T-helper 2 cell treated with Interferon-gamma antibody and Interleukin-4, amounts not matched to agents 100 ng/mL and 5 ng/mL, for 36 hours (primary cell): ENCODE results near the gene SULT2B1. TPM values are rescaled to one million over a fixed set of nuclear protein-coding genes. Genes with fewer than 3 reads are reported as not detected.
"Not testable (repeated sequence)": the region's sequence is repeated elsewhere in the genome, so short reads cannot be mapped to it uniquely, and the experiment has no call there.

Experiments
- intact Hi-C: fragments of 100-400 bp; cut with micrococcal nuclease; formaldehyde crosslinking; loops from one replicate; pipeline ENCODE4 v1.15.1; 2023
- total RNA-seq: library from RNA; stranded (reverse); gene quantifications from 2 replicates; pipeline ENCODE4 v1.2.3, GENCODE V29; 2022

The SULT2B1 gene
- total RNA-seq, 1 donor from 2014 or later, result 0.16 TPM

DNA sequence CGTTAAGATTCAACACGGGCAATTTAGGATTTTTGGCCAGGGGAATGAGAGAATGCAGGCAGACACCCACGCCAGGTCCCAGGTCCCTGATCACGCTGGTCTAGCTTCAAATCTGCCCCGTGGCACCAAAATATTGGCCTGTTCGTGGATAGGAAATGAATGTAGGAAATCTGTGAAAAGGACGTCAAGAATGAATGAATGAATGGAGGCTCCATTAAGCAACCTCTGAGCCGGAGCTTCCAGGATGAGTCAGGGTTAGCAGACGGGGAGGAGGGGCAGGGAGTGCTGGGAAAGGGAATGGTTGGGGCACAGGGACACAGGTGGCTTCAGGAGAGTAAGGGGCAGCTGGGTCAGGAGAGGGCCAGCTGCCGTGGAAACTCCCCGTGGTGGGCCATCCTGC lies 4.2 kb downstream of the SULT2B1 start:
- intact Hi-C loops, result no loop called here

DNA sequence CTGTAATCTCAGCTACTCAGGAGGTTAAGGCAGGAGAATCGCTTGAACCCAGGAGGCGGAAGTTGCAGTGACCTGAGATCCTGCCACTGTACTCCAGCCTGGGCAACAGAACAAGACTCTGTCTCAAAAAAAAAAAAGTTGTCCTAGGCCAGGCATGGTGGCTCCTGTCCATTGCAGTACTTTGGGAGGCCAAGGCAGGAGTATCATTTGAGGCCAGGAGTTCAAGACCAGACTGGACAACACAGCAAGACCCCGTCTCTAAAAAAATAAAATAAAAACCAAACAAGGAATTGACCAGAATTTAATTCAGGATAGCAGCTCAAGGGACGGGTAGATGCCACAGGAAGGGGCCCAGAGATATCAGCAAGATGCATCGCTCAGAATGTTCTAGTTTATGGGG lies 4.9 kb downstream of the SULT2B1 start:
- intact Hi-C loops, result no loop called here

DNA sequence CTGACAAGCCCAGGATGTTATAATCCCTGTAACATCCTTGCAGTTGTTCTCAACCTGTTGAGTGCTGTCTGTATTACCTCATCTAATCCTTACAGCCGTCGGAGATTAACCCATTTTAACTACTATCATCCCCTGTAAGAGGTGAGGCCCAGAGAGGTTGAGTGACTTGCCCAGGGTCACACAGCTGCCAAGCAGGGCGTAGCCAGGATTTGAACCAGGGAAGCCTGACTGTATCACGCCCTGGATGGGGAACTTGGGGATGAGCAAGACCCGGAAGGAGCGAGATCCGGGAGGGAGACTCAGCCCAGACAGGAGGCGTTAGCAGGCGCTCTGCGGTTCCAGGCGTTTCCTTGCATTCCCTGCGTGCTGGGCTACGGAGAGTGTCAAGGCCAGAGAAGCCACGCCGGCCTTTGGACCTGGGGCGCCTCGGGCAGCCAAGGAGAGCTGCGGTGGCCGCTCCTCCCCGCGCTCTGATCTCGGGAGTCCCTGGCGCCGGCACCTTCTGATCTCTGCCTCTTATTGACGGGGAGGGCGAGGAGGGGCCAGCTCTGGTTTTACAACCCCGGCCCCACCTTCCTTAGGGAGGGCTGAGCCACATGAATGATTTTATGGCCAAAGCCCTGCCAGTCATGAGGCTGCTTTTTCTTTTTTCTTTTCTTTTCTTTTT lies 6.2 kb downstream of the SULT2B1 start:
- intact Hi-C loops, result no loop called here

DNA sequence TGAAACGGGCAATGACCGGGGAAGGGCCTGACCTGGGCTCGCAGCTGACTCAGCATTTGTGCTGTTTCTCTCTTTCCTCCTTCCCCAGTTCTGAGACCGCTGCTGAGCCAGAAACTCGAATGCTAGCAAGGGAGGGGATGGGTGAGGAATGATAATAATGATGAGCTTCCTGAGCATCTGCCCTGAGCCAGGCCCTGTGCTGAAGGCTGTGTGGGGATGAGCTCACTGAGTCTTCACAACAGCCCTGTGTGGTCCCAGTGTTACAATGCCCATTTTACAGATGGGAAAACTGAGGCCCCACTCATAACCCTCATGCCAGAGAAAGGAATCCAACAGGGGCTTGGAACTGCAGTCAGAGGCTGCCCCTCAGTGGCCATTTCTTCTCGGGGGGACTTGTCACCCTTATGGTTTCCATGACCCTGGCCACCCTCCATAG lies 8.1 kb downstream of the SULT2B1 start:
- intact Hi-C loops, result no loop called here

DNA sequence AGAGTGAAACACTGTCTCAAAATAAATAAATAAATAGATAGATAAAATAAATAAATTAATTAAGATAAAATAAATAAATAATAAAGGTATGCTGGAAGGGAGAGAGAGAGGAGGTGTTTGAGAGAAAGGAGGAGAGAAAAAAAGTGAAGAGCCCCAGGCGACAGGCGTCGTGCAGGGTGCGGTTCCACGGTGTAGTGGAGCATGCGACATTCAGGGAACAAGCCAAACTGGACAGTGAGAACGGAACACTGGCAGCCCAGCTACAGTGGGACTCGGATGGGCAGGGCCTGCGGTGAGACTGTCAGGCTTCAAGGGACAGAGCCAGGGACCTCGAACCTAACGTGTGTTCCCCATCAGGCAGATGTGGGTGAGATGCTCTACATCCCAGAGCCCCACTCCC lies 9.4 kb downstream of the SULT2B1 start:
- intact Hi-C loops, result no loop called here

DNA sequence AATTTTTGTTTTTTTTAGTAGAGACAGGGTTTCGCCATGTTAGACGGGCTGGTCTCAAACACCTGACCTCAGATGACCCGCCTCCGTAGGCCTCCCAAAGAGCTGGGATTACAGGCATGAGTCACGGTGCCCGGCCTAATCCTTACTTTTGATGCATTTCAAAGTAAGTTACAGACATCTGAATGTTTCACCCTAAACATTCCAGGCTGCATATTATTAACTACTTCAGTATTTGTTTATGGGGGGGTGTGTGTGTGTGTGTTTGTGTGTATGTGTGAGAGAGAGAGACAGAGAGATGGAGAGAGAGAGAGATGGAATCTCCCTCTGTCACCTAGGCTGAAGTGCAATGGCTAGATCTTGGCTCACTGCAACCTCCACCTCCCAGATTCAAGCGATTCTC lies 13.1 kb downstream of the SULT2B1 start:
- intact Hi-C loops, result no loop called here

DNA sequence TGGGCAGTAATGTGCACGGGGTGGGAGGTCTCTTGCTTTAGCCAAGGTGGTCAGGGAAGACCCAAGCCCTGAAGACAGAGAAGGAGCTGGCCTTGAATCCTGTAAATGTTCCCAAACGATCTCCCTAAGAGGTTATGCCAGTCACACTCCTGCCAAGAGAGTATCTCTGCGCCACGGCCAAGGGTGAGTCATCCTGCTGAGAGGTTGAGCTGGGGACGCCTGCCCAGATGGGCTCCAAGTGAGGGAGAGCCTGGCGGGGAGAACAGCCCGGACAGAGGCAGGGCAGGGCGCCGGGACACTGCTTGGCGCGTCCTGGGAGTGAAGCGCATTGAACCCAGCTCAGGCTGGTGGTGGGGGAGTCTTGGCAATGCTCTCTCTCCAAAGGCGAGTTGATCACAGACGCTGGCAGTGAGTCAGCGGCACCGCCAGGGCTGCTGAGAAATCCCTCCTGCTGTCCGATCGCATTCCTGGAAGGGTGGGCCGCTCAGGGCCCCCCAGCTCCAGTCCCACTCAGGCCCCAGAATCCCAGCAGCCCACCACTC lies 16.4 kb downstream of the SULT2B1 start:
- intact Hi-C loops, result no loop called here

DNA sequence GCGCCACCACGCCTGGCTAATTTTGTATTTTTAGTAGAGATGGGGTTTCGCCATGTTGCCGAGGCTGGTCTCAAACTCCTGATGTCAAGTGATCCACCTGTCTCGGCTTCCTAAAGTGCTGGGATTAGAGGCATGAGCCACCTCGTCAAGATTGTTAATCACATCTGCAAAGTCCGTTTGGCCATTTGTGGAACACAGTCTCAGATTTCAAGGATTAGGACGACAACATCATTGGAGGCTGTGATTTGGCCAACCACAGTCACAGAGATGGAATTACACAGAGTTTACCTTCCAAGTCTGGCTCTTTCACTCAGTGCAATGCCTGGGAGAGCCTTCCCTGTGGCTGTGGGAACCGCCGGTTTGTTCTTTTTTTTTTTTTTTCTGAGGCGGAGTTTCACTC lies 17.8 kb downstream of the SULT2B1 start:
- intact Hi-C loops, result no loop called here

DNA sequence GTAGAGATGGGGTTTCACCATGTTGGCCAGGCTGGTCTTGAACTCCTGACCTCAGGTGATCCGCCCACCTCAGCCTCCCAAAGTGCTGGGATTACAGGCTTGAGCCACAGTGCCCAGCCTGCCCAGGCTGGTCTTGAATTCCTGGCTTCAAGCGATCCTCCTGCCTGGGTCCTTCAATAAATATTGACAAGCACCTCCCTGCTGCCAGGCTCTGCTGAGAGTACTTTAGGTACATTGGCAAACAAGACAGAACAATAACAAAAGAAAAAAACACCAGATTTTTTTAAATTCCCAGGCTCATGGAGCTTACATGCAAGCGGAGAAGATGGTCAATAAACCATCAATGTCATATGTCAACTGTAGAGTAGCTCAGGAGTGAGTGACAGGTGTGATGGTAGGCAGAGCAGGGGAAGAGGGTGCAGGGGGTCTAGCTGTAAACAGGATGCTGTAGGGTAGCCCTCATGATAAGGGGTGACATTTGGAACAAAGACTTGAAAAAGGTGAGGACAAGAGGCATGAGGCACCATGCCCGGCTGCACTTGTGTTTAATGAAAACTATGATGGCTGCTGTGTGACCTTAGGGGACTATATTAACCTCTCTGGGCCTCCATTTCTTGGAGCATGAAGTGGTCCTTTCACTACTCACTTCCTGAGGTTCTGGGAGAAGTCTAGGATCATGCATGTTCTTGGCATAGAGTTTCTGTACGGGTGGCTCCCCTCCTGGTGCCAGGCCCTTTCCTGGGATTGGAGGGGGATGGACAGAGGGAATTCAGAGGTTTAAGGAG lies 19.6 kb downstream of the SULT2B1 start:
- intact Hi-C loops, result no loop called here

DNA sequence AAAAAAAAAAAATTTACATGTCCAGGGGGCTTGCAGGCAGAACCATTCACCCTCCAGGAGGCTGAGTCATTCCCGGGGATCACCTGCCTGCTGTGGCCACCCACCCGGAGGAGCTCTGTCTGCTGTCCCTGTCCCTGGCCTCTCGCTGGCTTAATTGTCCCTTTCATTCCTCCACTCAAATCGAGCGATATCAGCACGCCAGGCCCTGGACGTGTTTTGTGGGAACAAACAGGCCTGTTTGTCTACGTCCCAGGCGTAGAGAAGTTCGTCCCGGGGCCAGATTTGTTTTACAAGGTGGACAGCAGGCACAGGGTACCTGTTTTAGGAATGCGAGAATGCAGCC lies 21.2 kb downstream of the SULT2B1 start:
- intact Hi-C loops, result no loop called here

DNA sequence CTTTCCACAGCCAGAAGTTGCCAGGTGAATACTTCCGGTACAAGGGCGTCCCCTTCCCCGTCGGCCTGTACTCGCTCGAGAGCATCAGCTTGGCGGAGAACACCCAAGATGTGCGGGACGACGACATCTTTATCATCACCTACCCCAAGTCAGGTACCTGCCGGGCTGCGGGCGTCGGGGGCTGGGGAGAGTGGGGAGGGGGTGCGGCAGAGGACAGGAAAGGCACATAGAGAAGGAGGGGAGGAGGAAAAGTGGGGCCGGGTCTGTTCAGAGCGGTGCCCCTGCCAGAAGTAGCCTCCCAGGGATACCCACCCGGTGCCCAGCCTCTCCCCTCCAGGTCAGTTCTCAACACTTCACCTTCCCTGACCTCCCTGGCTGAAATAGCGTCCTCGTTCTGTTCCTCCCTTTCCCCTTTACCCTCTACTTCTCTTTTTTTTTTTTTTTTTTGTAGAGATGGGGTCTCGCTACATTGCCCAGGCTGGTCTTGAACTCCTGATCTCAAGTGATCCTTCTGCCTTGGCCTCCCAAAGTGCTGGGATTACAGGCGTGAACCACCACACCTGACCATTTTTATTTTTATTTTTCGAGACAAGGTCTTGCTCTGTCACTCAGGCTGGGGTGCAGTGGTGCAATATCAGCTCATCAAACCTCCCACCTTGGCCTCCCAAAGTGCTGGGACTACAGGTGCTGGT lies 24.1 kb downstream of the SULT2B1 start:
- intact Hi-C loops, result no loop called here

DNA sequence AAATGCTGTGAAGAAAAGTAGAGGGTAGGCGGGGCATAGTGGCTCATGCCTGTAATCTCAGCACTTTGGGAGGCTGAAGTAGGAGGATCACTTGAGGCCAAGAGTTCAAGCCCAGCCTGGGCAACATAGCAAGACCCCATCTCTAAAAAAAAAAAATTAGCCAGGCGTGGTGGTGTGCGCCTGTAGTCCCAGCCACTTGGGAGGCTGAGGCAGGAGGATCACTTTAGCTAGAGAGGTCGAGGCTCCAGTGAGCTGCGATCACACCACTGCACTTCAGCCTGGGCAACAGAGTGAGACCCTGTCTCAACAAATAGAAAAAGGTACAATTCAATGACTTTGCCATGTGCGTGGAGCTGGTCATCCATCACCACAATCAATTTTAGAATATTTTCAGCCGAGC lies 25.9 kb downstream of the SULT2B1 start:
- intact Hi-C loops, result not testable (repeated sequence)

DNA sequence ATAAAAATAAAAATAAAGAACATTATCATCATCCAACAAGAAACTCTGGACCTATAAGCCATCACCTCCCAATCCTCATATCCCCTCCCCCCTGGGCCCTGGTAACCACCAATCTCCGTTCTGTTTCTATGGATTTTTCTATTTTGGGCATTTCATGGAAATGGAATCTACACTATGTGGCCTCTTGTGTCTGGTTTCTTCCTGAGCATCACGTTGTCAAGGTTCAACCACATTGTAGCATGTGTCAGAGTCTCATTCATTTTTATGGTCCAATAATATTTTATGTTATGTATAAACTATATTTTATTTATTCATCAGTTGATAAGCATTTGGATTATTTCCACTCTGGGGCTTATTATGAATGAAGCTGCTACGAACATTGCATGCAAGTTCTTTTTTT lies 26.9 kb downstream of the SULT2B1 start:
- intact Hi-C loops, result no loop called here

DNA sequence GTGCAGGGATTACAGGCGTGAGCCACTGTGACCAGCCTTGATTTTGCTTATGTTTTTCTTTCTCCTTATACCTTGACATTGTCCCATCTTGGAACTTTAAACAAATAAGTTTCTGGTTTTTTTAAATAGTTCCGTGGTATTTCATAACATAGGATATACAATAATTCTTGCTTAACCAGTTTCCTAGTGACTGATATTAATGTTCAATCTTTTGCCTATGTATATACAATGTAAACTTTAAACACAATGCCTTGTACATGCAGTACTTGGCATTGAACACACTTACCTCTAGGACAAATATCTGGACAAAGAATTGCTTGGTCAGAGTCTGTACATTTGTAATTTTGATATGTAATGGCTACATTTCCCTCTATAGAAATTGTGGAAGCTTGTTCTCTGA lies 30.2 kb downstream of the SULT2B1 start:
- intact Hi-C loops, result loop anchor here (10.0 kb wide), 1 partner anchor 267 kb away; no protein-coding TSS in a partner anchor

DNA sequence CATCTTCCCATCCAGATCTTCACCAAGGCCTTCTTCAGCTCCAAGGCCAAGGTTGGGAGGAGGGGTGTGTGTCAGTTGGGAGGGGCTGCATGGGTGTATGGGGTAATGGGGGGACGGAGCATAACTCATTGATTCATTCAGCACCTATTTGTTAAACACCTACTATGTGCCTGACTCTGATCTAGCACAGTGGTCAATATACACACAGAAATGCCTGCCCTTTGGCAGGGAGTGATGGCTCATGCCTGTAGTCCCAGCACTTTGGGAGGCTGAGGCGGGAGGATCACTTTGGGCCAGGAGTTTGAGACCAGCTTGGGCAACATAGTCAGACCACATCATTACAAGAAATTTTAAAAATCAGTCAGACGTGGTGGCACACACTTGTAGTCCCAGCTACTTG lies 35.4 kb downstream of the SULT2B1 start:
- intact Hi-C loops, result loop anchor here (10.0 kb wide), 1 partner anchor 273 kb away; no protein-coding TSS in a partner anchor

DNA sequence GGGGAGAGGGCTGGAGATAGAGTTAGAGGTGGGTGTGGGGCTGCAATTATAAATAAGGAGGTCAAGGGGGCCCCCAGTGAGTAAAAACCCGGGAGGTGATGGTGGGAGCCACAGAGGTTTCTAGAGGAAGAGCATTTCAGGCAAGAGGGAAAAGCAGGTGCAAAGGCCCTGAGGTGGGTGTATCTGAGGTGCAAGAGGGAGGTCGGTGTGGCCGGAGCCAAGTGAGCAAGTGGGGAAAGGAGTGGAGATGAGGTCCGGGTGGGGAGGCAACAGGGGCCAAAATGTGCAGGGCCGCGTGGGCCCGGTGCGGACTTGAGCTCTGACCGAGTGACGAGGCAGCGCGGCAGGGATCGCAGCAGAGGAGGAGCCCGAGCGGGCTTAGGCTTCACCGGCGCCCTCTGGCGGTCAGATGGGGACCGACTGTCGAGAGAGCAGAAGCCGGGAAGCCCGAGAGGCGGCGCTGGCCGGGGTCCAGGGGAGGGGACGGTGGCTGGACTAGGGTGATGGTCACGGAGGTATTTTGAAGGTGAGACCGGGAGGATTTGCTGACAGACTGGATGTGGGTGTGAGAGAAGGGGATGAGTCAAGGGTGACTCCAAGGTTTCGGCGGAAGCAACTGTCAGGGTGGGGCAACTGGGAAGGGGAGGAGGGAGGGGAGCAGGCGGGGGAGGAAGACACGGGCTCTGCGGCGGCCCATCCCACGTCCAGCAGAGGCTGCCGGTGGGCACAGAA lies 36.9 kb downstream of the SULT2B1 start:
- intact Hi-C loops, result loop anchor here (1.0 to 10.0 kb wide), 3 partner anchors 30 to 274 kb away; partner anchors contain the start of genes RPL18 and SPHK2

DNA sequence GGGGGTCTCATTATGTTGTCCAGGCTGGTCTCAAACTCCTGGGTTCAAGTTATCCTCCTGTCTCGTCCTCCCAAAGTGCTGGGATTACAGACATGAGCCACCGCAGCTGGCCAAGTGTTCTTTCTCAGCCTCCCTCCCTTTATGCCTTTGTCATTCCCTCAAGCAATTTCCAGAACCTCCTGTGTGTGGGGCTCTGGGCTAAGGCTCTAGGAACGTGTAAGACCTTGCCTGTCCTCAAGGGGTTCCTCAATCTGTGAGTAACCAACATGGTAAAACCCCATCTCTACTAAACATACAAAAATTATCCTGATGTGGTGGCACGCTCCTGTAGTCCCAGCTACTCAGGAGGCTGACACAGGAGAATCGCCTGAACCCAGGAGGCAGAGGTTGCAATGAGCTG lies 39.0 kb downstream of the SULT2B1 start:
- intact Hi-C loops, result no loop called here

DNA sequence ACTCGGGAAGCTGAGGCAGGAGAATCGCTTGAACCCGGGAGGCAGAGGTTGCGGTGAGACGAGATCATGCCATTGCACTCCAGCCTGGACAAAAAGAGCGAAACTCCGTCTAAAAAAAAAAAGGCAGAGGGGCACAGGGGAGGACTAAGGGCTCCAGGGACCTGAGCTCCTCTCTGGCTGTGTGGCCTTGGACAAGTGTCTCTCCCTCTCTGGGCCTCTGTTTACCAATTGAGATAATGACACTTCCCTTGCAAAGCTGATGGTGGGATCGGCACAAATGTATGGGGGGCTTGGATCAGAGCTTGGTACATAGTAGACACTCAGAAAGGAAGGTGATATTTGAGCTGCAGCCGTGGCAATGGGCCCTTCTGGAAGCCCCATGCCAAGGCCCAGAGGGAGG lies 43.2 kb downstream of the SULT2B1 start:
- intact Hi-C loops, result no loop called here

DNA sequence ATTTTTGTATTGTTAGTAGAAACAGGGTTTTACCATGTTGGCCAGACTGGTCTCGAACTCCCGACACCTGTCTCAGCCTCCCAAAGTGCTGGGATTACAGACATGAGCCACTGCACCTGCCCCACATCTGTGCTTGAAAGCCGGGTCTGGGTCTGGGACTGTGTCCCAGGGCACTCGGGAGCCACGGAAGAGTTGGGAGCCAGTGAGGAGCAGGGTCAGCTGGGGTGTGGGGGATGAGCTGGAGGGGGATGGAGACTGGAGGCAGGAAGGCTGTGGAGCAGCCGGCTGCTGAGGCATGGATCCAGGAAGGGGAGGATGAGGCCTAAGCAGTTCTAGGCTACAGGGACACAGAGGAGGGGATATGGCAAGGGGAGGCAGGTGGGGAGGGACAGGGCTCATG lies 43.9 kb downstream of the SULT2B1 start:
- intact Hi-C loops, result no loop called here

DNA sequence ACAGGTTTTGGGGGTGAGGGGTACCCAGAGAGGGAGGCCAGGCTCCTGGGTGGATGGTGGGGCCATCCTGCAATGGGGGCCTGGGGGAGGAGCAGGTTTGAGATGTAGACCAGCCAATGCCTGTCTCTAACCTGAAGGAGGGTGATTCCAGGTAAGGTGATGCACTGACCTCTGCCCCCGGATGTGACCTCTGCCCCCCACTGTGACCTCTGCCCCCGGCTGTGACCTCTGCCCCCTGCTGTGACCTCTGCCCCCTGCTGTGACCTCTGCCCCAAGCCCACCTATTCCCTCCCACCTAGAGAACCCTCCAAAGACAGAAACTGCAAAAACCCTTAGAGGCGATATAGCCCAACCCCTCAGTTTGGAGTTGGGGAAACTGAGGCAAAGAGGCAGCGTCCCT lies 44.3 kb downstream of the SULT2B1 start:
- intact Hi-C loops, result no loop called here
